VCaP (cell line): ENCODE data around the gene MTA3.

ENCODE experiments used
- H3K27ac ChIP-seq: fragments of 450-650 bp; 2 replicates; pipeline ENCODE4 v1.5.1; 2017
- CTCF ChIP-seq: fragments of 450-650 bp; conservative IDR thresholded peaks from 2 replicates; pipeline ENCODE4 v1.5.1; 2017; ENCODE audit warnings: mild to moderate bottlenecking, moderate library complexity

MTA3 gene

GRCh38 chr2:42758751-42759150 lies 190.3 kb downstream of the MTA3 start:
- H3K27ac ChIP-seq, result no peak overlapping the region
- no peak for TF ChIP-seq CTCF

GRCh38 chr2:42761554-42761953 lies 193.1 kb downstream of the MTA3 start:
- TF ChIP-seq CTCF, result no peak

GRCh38 chr2:42762155-42762554 lies 193.7 kb downstream of the MTA3 start:
- no peak overlapping the region for H3K27ac ChIP-seq

More at GRCh38 chr2:42761554-42761953, 193.1 kb downstream of the MTA3 start:
- H3K27ac ChIP-seq, result no peak overlapping the region

GRCh38 chr2:42762823-42763804 lies 194.7 kb downstream of the MTA3 start:
- no peak for TF ChIP-seq CTCF
- no peak overlapping the region for H3K27ac ChIP-seq

More at GRCh38 chr2:42762155-42762554, 193.7 kb downstream of the MTA3 start:
- no peak for TF ChIP-seq CTCF

GRCh38 chr2:42764096-42764495 lies 195.7 kb downstream of the MTA3 start, which contains the start of gene OXER1:
TSS of gene OXER1 (minus strand) at chr2:42764135. CDS start at chr2:42764062, 73 bp downstream.
- no peak within 1 kb of the TSS for H3K27ac ChIP-seq
- no peak for TF ChIP-seq CTCF

GRCh38 chr2:42764901-42765300 lies 196.5 kb downstream of the MTA3 start:
- TF ChIP-seq CTCF, result no peak
- H3K27ac ChIP-seq, result no peak overlapping the region

- H3K27ac ChIP-seq, result no peak overlapping the region
These were observed 197.3 kb downstream of the MTA3 start for GRCh38 chr2:42765686-42766085.

More at GRCh38 chr2:42765686-42766085, 197.3 kb downstream of the MTA3 start:
- no peak for TF ChIP-seq CTCF
